ENCODE data around the gene MCCC1.
"Not testable (repeated sequence)": the region's sequence is repeated elsewhere in the genome, so short reads cannot be mapped to it uniquely, and the experiment has no call there.

The MCCC1 gene

GRCh38 chr3:183107372-183107771 lies 8.1 kb upstream of the MCCC1 start:
- DNase-seq = not testable (repeated sequence)

- DNase-seq = no peak
Observed at GRCh38 chr3:183106635-183107034, 7.3 kb upstream of the MCCC1 start.

- not testable (repeated sequence) for DNase-seq
Observed at GRCh38 chr3:183103950-183104349, 4.7 kb upstream of the MCCC1 start.

GRCh38 chr3:183101040-183101439 lies 1.7 kb upstream of the MCCC1 start:
- DNase-seq = not testable (repeated sequence)

GRCh38 chr3:183100376-183100775 lies 1.1 kb upstream of the MCCC1 start:
- DNase-seq = no peak

- DNase-seq = no peak
Observed at GRCh38 chr3:183099838-183100204, 525 bp upstream of the MCCC1 start.

- DNase-seq = no peak
Observed at GRCh38 chr3:183098536-183099025, 715 bp downstream of the MCCC1 start.

GRCh38 chr3:183094711-183095110 lies 4.6 kb downstream of the MCCC1 start:
- no peak for DNase-seq

- DNase-seq = no peak
Observed at GRCh38 chr3:183092256-183092655, 7.0 kb downstream of the MCCC1 start.

- no peak for DNase-seq
Observed at GRCh38 chr3:183087184-183087583, 12.1 kb downstream of the MCCC1 start.

GRCh38 chr3:183085634-183086390 lies 13.5 kb downstream of the MCCC1 start:
- DNase-seq = no peak

- DNase-seq = no peak
Observed at GRCh38 chr3:183082355-183082915, 16.9 kb downstream of the MCCC1 start.

- no peak for DNase-seq
Observed at GRCh38 chr3:183081459-183082183, 17.7 kb downstream of the MCCC1 start.

GRCh38 chr3:183080628-183081027 lies 18.7 kb downstream of the MCCC1 start:
- no peak for DNase-seq

GRCh38 chr3:183074881-183075280 lies 24.4 kb downstream of the MCCC1 start:
- DNase-seq = no peak

- DNase-seq = no peak
Observed at GRCh38 chr3:183074261-183074660, 25.0 kb downstream of the MCCC1 start.

- DNase-seq = no peak
Observed at GRCh38 chr3:183073839-183074238, 25.5 kb downstream of the MCCC1 start.

GRCh38 chr3:183070892-183071291 lies 28.4 kb downstream of the MCCC1 start:
- no peak for DNase-seq

GRCh38 chr3:183069086-183069485 lies 30.2 kb downstream of the MCCC1 start:
- no peak for DNase-seq

- DNase-seq = not testable (repeated sequence)
Observed at GRCh38 chr3:183066891-183067290, 32.4 kb downstream of the MCCC1 start.

- DNase-seq = no peak
Observed at GRCh38 chr3:183064475-183064874, 34.8 kb downstream of the MCCC1 start.

- DNase-seq = no peak
Observed at GRCh38 chr3:183061391-183062172, 37.7 kb downstream of the MCCC1 start.

GRCh38 chr3:183058351-183058750 lies 40.9 kb downstream of the MCCC1 start:
- no peak for DNase-seq
